Measurements from ENCODE around the gene AKT1.
A peak's percentile ranks its signal among the peaks of the same experiment; 100 is the strongest.

AKT1 gene

GRCh38 chr14:104801520-104802393, 6.2 kb upstream of the AKT1 start:
- Histone ChIP-seq H3K79me2 (ENCODE audit: control insufficient read depth, insufficient read depth, low read length, poor library complexity) (peaks cover 5% of the 10 kb centered on the region), H3K23ac (ENCODE audit: low read length) (no peak overlapping the region), H3K9ac (ENCODE audit: low read length) (no peak overlapping the region), H2AK5ac (ENCODE audit: low read length) (no peak overlapping the region), H3K27me3 (ENCODE audit: insufficient read depth, low read length) (peaks cover 6% of the 10 kb centered on the region), H4K12ac (ENCODE audit: low read depth, low read length) (no peak overlapping the region), H3K4me1 (ENCODE audit: control insufficient read depth in 1 of 2, insufficient read depth in 2 of 2, low read length in 2 of 2) (peaks cover 9 to 12% of the 10 kb centered on the region in 2 experiments), H3K4ac (ENCODE audit: low read depth, low read length) (no peak overlapping the region), H3K14ac (ENCODE audit: low read length) (no peak overlapping the region), H2AFZ (ENCODE audit: insufficient read depth, low read length, poor library complexity) (no peak overlapping the region), H3K18ac (ENCODE audit: low read length) (peak overlapping the region; percentile 44), H3K4me3 (ENCODE audit: low read depth, low read length) (peak overlapping the region; percentile 72), H4K91ac (ENCODE audit: low read depth, low read length) (no peak overlapping the region), H4K8ac (ENCODE audit: low read depth, low read length) (no peak overlapping the region), H3K27ac (ENCODE audit: low read depth, low read length) (no peak overlapping the region), H3K4me2 (ENCODE audit: low read length) (peak overlapping the region; percentile 82), H2BK12ac (ENCODE audit: low read length) (no peak overlapping the region), H3K36me3 (ENCODE audit: control insufficient read depth in 1 of 2, insufficient read depth in 2 of 2, low read length in 2 of 2) (peaks cover 2 to 6% of the 10 kb centered on the region in 2 experiments), H3K79me1 (ENCODE audit: low read length) (peaks cover 9% of the 10 kb centered on the region), H3K9me3 (ENCODE audit: insufficient read depth, low read depth, low read length) (peaks cover 7% of the 10 kb centered on the region), H2BK120ac (ENCODE audit: insufficient read depth, low read length, poor library complexity) (no peak overlapping the region), H2BK5ac (ENCODE audit: low read depth, low read length, poor library complexity) (no peak overlapping the region)
- DNase-seq = no peak
- WGBS (ENCODE audit: extremely low coverage, insufficient coverage, insufficient read length) = no CpG with 5 or more reads among the region's 45 CpGs

- H4K12ac ChIP-seq (ENCODE audit: low read depth, low read length) = peak within 1 kb of the TSS; percentile 88
- H3K27me3 ChIP-seq (ENCODE audit: insufficient read depth, low read length) = peaks cover 6% of the 10 kb centered on the region
- peak within 1 kb of the TSS; percentile 85 for H3K4me2 ChIP-seq (ENCODE audit: low read length)
- H2AFZ ChIP-seq (ENCODE audit: insufficient read depth, low read length, poor library complexity) = peak within 1 kb of the TSS; percentile 68
- H2BK120ac ChIP-seq (ENCODE audit: insufficient read depth, low read length, poor library complexity) = peak within 1 kb of the TSS; percentile 60
- H2BK12ac ChIP-seq (ENCODE audit: low read length) = no peak within 1 kb of the TSS
- peaks cover 7% of the 10 kb centered on the region for H3K79me2 ChIP-seq (ENCODE audit: control insufficient read depth, insufficient read depth, low read length, poor library complexity)
- H3K4ac ChIP-seq (ENCODE audit: low read depth, low read length) = peak within 1 kb of the TSS; percentile 24
- H3K18ac ChIP-seq (ENCODE audit: low read length) = peak within 1 kb of the TSS; percentile 44
- H2AK5ac ChIP-seq (ENCODE audit: low read length) = peak within 1 kb of the TSS; percentile 45
- peaks cover 7% of the 10 kb centered on the region for H3K9me3 ChIP-seq (ENCODE audit: insufficient read depth, low read depth, low read length)
- H3K4me1 ChIP-seq (ENCODE audit: control insufficient read depth in 1 of 2, insufficient read depth in 2 of 2, low read length in 2 of 2) = peaks cover 13 to 17% of the 10 kb centered on the region in 2 experiments
- peak within 1 kb of the TSS; percentile 93 for H4K91ac ChIP-seq (ENCODE audit: low read depth, low read length)
- peak; percentile 68 to 81 for DNase-seq
- H3K27ac ChIP-seq (ENCODE audit: low read depth, low read length) = peak within 1 kb of the TSS; percentile 36
- H4K8ac ChIP-seq (ENCODE audit: low read depth, low read length) = peak within 1 kb of the TSS; percentile 83
- no peak within 1 kb of the TSS for H2BK5ac ChIP-seq (ENCODE audit: low read depth, low read length, poor library complexity)
- H3K4me3 ChIP-seq (ENCODE audit: low read depth, low read length) = peak within 1 kb of the TSS; percentile 72
- H3K79me1 ChIP-seq (ENCODE audit: low read length) = peaks cover 12% of the 10 kb centered on the region
- H3K36me3 ChIP-seq (ENCODE audit: control insufficient read depth in 1 of 2, insufficient read depth in 2 of 2, low read length in 2 of 2) = peaks cover 2 to 6% of the 10 kb centered on the region in 2 experiments
- peak within 1 kb of the TSS; percentile 58 for H3K14ac ChIP-seq (ENCODE audit: low read length)
- WGBS (ENCODE audit: extremely low coverage, insufficient coverage, insufficient read length) = no CpG with 5 or more reads among the region's 105 CpGs
- H3K23ac ChIP-seq (ENCODE audit: low read length) = no peak within 1 kb of the TSS
- peak within 1 kb of the TSS; percentile 86 for H3K9ac ChIP-seq (ENCODE audit: low read length)
These were observed 5.4 kb upstream of the AKT1 start, which contains the start of gene ZBTB42 for GRCh38 chr14:104800771-104801519. Gene ZBTB42 (plus strand): TSS chr14:104801101. CDS start chr14:104801198, 97 bp downstream.

GRCh38 chr14:104800015-104800770, 4.6 kb upstream of the AKT1 start:
- Histone ChIP-seq H3K4me1 (ENCODE audit: control insufficient read depth in 1 of 2, insufficient read depth in 2 of 2, low read length in 2 of 2) (peaks cover 15 to 19% of the 10 kb centered on the region in 2 experiments), H3K79me2 (ENCODE audit: control insufficient read depth, insufficient read depth, low read length, poor library complexity) (peaks cover 9% of the 10 kb centered on the region), H3K27me3 (ENCODE audit: insufficient read depth, low read length) (peaks cover 6% of the 10 kb centered on the region), H2BK5ac (ENCODE audit: low read depth, low read length, poor library complexity) (no peak overlapping the region), H3K36me3 (ENCODE audit: control insufficient read depth in 1 of 2, insufficient read depth in 2 of 2, low read length in 2 of 2) (peaks cover 2 to 6% of the 10 kb centered on the region in 2 experiments), H4K12ac (ENCODE audit: low read depth, low read length) (peak overlapping the region; percentile 88), H2AK5ac (ENCODE audit: low read length) (peak overlapping the region; percentile 22), H3K9ac (ENCODE audit: low read length) (peak overlapping the region; percentile 86), H3K14ac (ENCODE audit: low read length) (peak overlapping the region; percentile 58), H3K23ac (ENCODE audit: low read length) (no peak overlapping the region), H2AFZ (ENCODE audit: insufficient read depth, low read length, poor library complexity) (peak overlapping the region; percentile 58), H3K79me1 (ENCODE audit: low read length) (peaks cover 15% of the 10 kb centered on the region), H2BK120ac (ENCODE audit: insufficient read depth, low read length, poor library complexity) (peak overlapping the region; percentile 60), H3K4ac (ENCODE audit: low read depth, low read length) (peak overlapping the region; percentile 24), H3K4me3 (ENCODE audit: low read depth, low read length) (peak overlapping the region; percentile 72), H4K91ac (ENCODE audit: low read depth, low read length) (peak overlapping the region; percentile 93), H3K4me2 (ENCODE audit: low read length) (peak overlapping the region; percentile 85), H3K9me3 (ENCODE audit: insufficient read depth, low read depth, low read length) (peaks cover 7% of the 10 kb centered on the region), H2BK12ac (ENCODE audit: low read length) (no peak overlapping the region), H3K27ac (ENCODE audit: low read depth, low read length) (peak overlapping the region; percentile 36), H4K8ac (ENCODE audit: low read depth, low read length) (peak overlapping the region; percentile 83), H3K18ac (ENCODE audit: low read length) (peak overlapping the region; percentile 35)
- WGBS (ENCODE audit: extremely low coverage, insufficient coverage, insufficient read length) = no CpG with 5 or more reads among the region's 83 CpGs
- peak; percentile 61 to 72 for DNase-seq

Measured in trophoblast cell (in vitro differentiated cells and primary cell).